WTC11 (cell line): ENCODE measurements around the gene PXN. TPM values are rescaled to one million over a fixed set of nuclear protein-coding genes. Genes with fewer than 3 reads are reported as not detected.

Experiments used
- total RNA-seq: library from RNA; stranded (reverse); gene quantifications from 3 replicates; pipeline ENCODE4 v1.2.3, GENCODE V29; 2021

Gene PXN
- total RNA-seq, 1 experiment from 2014 or later: 132 TPM

Other genes with a start within 250 kb of the PXN start
- gene RAB35, start 149.0 kb downstream of the PXN start, total RNA-seq: 44.2 to 47.6 TPM (median 44.5 TPM) in 3 replicates
- 147 to 181 TPM (median 162 TPM) in 3 replicates for gene GCN1, start 71.0 kb downstream of the PXN start, total RNA-seq
- 3,149 to 3,505 TPM (median 3,452 TPM) in 3 replicates for gene RPLP0, start 64.6 kb downstream of the PXN start, total RNA-seq
- 2,632 to 2,764 TPM (median 2,673 TPM) in 3 replicates for gene RNU4-2, start 26.2 kb upstream of the PXN start, total RNA-seq
- gene RNU4-1, start 27.5 kb upstream of the PXN start, total RNA-seq: 2,196 to 2,477 TPM (median 2,436 TPM) in 3 replicates
- gene SIRT4, start 36.6 kb upstream of the PXN start, total RNA-seq: 2.1 to 4.3 TPM (median 2.8 TPM) in 3 replicates
- 0.92 to 1.8 TPM (median 1.4 TPM) in 3 replicates for gene PLA2G1B, start 62.0 kb upstream of the PXN start, total RNA-seq
- gene MSI1, start 103.4 kb upstream of the PXN start, total RNA-seq: 64.5 to 71.9 TPM (median 71.5 TPM) in 3 replicates
- 511 to 573 TPM (median 515 TPM) in 3 replicates for gene COX6A1, start 172.4 kb upstream of the PXN start, total RNA-seq
- gene TRIAP1, start 180.7 kb upstream of the PXN start, total RNA-seq: 59.5 to 75.3 TPM (median 60.4 TPM) in 3 replicates
- gene GATC, start 180.7 kb upstream of the PXN start, total RNA-seq: 29.8 to 36.9 TPM (median 33.9 TPM) in 3 replicates
- 274 to 286 TPM (median 276 TPM) in 3 replicates for gene SRSF9, start 204.0 kb upstream of the PXN start, total RNA-seq
- gene DYNLL1, start 230.4 kb upstream of the PXN start, total RNA-seq: 327 to 470 TPM (median 463 TPM) in 3 replicates